ENCODE results near the gene FOXE1. TPM values are rescaled to one million over a fixed set of nuclear protein-coding genes. Genes with fewer than 3 reads are reported as not detected.
A peak's percentile ranks its signal among the peaks of the same experiment; 100 is the strongest.

FOXE1 gene
- total RNA-seq, 3 donors from 2014 or later: not detected

GRCh38 chr9:97904725-97905124 lies 51.7 kb downstream of the FOXE1 start:
- intact Hi-C loops (cut with DNase I, micrococcal nuclease): loop anchor here (10.0 kb wide), 1 partner anchor 190 kb away; no protein-coding TSS in a partner anchor
- no peak overlapping the region for H3K4me3 ChIP-seq
- H3K36me3 ChIP-seq (ENCODE audit: low read depth): peaks cover 1% of the 10 kb centered on the region
- DNase-seq (peak in 1 of 3 donors; percentile 58), ATAC-seq (peak; percentile 48)
- H3K9me3 ChIP-seq: no peaks in the 10 kb centered on the region
- H3K4me1 ChIP-seq (ENCODE audit: low read depth): peaks cover 3% of the 10 kb centered on the region
- no peak for TF ChIP-seq CTCF (IDR thresholded peaks at IDR 0.05)

GRCh38 chr9:97905228-97905627 lies 52.2 kb downstream of the FOXE1 start:
- Histone ChIP-seq H3K4me1 (ENCODE audit: low read depth) (peaks cover 3% of the 10 kb centered on the region), H3K4me3 (no peak overlapping the region), H3K9me3 (no peaks in the 10 kb centered on the region), H3K36me3 (ENCODE audit: low read depth) (peaks cover 6% of the 10 kb centered on the region)
- ATAC-seq (peak; percentile 43), DNase-seq (no peak)
- intact Hi-C loops (cut with DNase I, micrococcal nuclease): loop anchor here (10.0 kb wide), 1 partner anchor 190 kb away; no protein-coding TSS in a partner anchor
- no peak for TF ChIP-seq CTCF (IDR thresholded peaks at IDR 0.05)

Other genes starting within 250 kb of the FOXE1 start
- gene TSTD2, start 219.9 kb upstream of the FOXE1 start, total RNA-seq: 10 to 100 TPM; 18.8 to 28.2 (median 26.6) TPM
- 10 to 100 TPM; 29.0 to 37.0 (median 36.9) TPM for gene NCBP1, start 219.4 kb upstream of the FOXE1 start, total RNA-seq
- gene XPA, start 155.9 kb upstream of the FOXE1 start, total RNA-seq: 10 to 100 TPM; 10.8 to 24.0 (median 14.6) TPM
- gene TRMO, start 69.3 kb downstream of the FOXE1 start, total RNA-seq: 10 to 100 TPM; 14.9 to 15.3 (median 14.9) TPM
- gene HEMGN, start 84.9 kb downstream of the FOXE1 start, total RNA-seq: not detected
- 100 to 1,000 TPM; 121 to 129 (median 125) TPM for gene ANP32B, start 130.1 kb downstream of the FOXE1 start, total RNA-seq
- gene NANS, start 203.5 kb downstream of the FOXE1 start, total RNA-seq: 100 to 1,000 TPM; 119 to 342 (median 206) TPM

Measured in mucosa of descending colon (tissue), 3 donors.